ENCODE results near the gene ZRANB1. TPM values are rescaled to one million over a fixed set of nuclear protein-coding genes. Genes with fewer than 3 reads are reported as not detected.

Gene ZRANB1
- total RNA-seq, 2 experiments from 2014 or later, result 14.5 to 17.0 TPM

- BruUV-seq (replicated peaks), result no TSS peak
- H3K4me3 ChIP-seq (ENCODE audit: low read depth, low read length, poor library complexity, severe bottlenecking), result no peak overlapping the region
- intact Hi-C loops (cut with micrococcal nuclease; ENCODE audit: unreplicated experiment), result no loop called here
- H3K9me3 ChIP-seq (ENCODE audit: low read length), result no peaks in the 10 kb centered on the region
- peaks cover 10% of the 10 kb centered on the region for H3K4me1 ChIP-seq (ENCODE audit: insufficient read depth, low read length, poor library complexity, severe bottlenecking)
- CTCF ChIA-PET (ENCODE audit: unreplicated experiment), result no interaction called here
- DNase-seq (ENCODE audit: low spot score), result no peak
- POLR2A ChIA-PET, result interaction anchor here (0.7 kb wide), 1 partner anchor 9 kb away, joined by 3 read pairs; no protein-coding TSS in a partner anchor
- no peak overlapping the region for H3K27ac ChIP-seq (ENCODE audit: low read depth, low read length, poor library complexity, severe bottlenecking)
- H3K4me2 ChIP-seq (ENCODE audit: low read length), result no peak overlapping the region
- no peaks in the 10 kb centered on the region for H3K79me2 ChIP-seq (ENCODE audit: insufficient read depth, low read depth, low read length)
- H3K36me3 ChIP-seq (ENCODE audit: insufficient read depth, low read length), result peaks cover 39% of the 10 kb centered on the region
- H3K9me2 ChIP-seq (ENCODE audit: insufficient read depth, low read length), result no peaks in the 10 kb centered on the region
- no peak overlapping the region for H2AFZ ChIP-seq (ENCODE audit: low read length)
- TF ChIP-seq, protein P1, sequence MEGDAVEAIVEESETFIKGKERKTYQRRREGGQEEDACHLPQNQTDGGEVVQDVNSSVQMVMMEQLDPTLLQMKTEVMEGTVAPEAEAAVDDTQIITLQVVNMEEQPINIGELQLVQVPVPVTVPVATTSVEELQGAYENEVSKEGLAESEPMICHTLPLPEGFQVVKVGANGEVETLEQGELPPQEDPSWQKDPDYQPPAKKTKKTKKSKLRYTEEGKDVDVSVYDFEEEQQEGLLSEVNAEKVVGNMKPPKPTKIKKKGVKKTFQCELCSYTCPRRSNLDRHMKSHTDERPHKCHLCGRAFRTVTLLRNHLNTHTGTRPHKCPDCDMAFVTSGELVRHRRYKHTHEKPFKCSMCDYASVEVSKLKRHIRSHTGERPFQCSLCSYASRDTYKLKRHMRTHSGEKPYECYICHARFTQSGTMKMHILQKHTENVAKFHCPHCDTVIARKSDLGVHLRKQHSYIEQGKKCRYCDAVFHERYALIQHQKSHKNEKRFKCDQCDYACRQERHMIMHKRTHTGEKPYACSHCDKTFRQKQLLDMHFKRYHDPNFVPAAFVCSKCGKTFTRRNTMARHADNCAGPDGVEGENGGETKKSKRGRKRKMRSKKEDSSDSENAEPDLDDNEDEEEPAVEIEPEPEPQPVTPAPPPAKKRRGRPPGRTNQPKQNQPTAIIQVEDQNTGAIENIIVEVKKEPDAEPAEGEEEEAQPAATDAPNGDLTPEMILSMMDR (conservative IDR thresholded peaks at IDR 0.05; ENCODE audit: low read length), result no peak
- TF ChIP-seq EZH2phosphoT487 (IDR thresholded peaks at IDR 0.05; ENCODE audit: borderline replicate concordance, low read depth, low read length), result no peak
- H4K20me1 ChIP-seq (ENCODE audit: insufficient read depth, low read length), result 0 out of 2 replicates have a peak, but pooled peaks cover 7% of the 10 kb centered on the region
Measured at GRCh38 chr10:124974131-124974530, 32.2 kb downstream of the ZRANB1 start.

GRCh38 chr10:124975977-124976514, 34.1 kb downstream of the ZRANB1 start:
- intact Hi-C loops (cut with micrococcal nuclease; ENCODE audit: unreplicated experiment), result no loop called here
- TSS peak; percentile 49 for BruUV-seq (replicated peaks)
- Histone ChIP-seq H3K79me2 (ENCODE audit: insufficient read depth, low read depth, low read length) (peaks cover 11% of the 10 kb centered on the region), H3K4me2 (ENCODE audit: low read length) (no peak overlapping the region), H3K4me3 (ENCODE audit: low read depth, low read length, poor library complexity, severe bottlenecking) (no peak overlapping the region), H3K36me3 (ENCODE audit: insufficient read depth, low read length) (peaks cover 44% of the 10 kb centered on the region), H3K4me1 (ENCODE audit: insufficient read depth, low read length, poor library complexity, severe bottlenecking) (peaks cover 3% of the 10 kb centered on the region), H3K27ac (ENCODE audit: low read depth, low read length, poor library complexity, severe bottlenecking) (no peak overlapping the region), H3K9me2 (ENCODE audit: insufficient read depth, low read length) (no peaks in the 10 kb centered on the region), H4K20me1 (ENCODE audit: insufficient read depth, low read length) (0 out of 2 replicates have a peak, but pooled peaks cover 7% of the 10 kb centered on the region), H2AFZ (ENCODE audit: low read length) (no peak overlapping the region), H3K9me3 (ENCODE audit: low read length) (no peaks in the 10 kb centered on the region)
- DNase-seq (ENCODE audit: low spot score), result no peak
- CTCF ChIA-PET (ENCODE audit: unreplicated experiment), result no interaction called here
- TF ChIP-seq, protein P1 (conservative IDR thresholded peaks at IDR 0.05; ENCODE audit: low read length), result no peak
- no peak for TF ChIP-seq EZH2phosphoT487 (IDR thresholded peaks at IDR 0.05; ENCODE audit: borderline replicate concordance, low read depth, low read length)
- POLR2A ChIA-PET, result interaction anchor here (1.4 kb wide), 1 partner anchor 12 kb away, joined by 8 read pairs; no protein-coding TSS in a partner anchor

DNA sequence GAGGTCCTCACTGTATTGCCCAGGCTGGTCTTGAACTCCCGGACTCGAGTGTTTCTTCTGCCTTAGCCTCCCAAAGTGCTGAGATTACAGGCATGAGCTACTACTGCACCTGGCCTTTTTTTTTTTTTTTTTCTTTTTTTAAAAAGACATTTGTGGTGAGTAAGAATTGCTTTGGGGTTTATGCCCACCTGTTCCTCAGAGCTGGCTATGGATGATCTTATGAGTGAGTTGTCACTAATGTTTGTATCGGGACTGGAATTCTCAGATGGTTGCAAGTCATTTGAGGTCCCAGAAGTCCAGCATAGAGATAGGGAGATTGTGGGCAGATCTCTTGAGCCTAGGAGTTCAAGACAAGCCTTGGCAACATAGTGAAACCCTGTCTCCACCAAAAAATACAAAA, 35.2 kb downstream of the ZRANB1 start:
- no TSS peak for BruUV-seq (replicated peaks)
- intact Hi-C loops (cut with micrococcal nuclease; ENCODE audit: unreplicated experiment), result no loop called here
- no peak for DNase-seq (ENCODE audit: low spot score)
- Histone ChIP-seq H3K4me3 (ENCODE audit: low read depth, low read length, poor library complexity, severe bottlenecking) (no peak overlapping the region), H3K9me2 (ENCODE audit: insufficient read depth, low read length) (no peaks in the 10 kb centered on the region), H3K27ac (ENCODE audit: low read depth, low read length, poor library complexity, severe bottlenecking) (no peak overlapping the region), H3K9me3 (ENCODE audit: low read length) (no peaks in the 10 kb centered on the region), H3K4me1 (ENCODE audit: insufficient read depth, low read length, poor library complexity, severe bottlenecking) (no peaks in the 10 kb centered on the region), H3K4me2 (ENCODE audit: low read length) (no peak overlapping the region), H3K79me2 (ENCODE audit: insufficient read depth, low read depth, low read length) (peaks cover 13% of the 10 kb centered on the region), H4K20me1 (ENCODE audit: insufficient read depth, low read length) (0 out of 2 replicates have a peak, but pooled peaks cover under 1% of the 10 kb centered on the region), H2AFZ (ENCODE audit: low read length) (no peak overlapping the region), H3K36me3 (ENCODE audit: insufficient read depth, low read length) (peaks cover 51% of the 10 kb centered on the region)
- TF ChIP-seq, protein P1 (conservative IDR thresholded peaks at IDR 0.05; ENCODE audit: low read length), result no peak
- TF ChIP-seq EZH2phosphoT487 (IDR thresholded peaks at IDR 0.05; ENCODE audit: borderline replicate concordance, low read depth, low read length), result no peak
- CTCF ChIA-PET (ENCODE audit: unreplicated experiment), result interaction anchor here (0.6 kb wide), 1 partner anchor 51 kb away, joined by 7 read pairs; no protein-coding TSS in a partner anchor
- POLR2A ChIA-PET, result interaction anchor here (1.4 kb wide), 1 partner anchor 11 kb away, joined by 8 read pairs; no protein-coding TSS in a partner anchor

Measured in OCI-LY7 (cell line).